Measurements from ENCODE around the gene PANK2. TPM values are rescaled to one million over a fixed set of nuclear protein-coding genes. Genes with fewer than 3 reads are reported as not detected.
"Not testable (repeated sequence)": the region's sequence is repeated elsewhere in the genome, so short reads cannot be mapped to it uniquely, and the experiment has no call there.

The PANK2 gene
- polyA plus RNA-seq, 1 donor (not counting 4 experiments of a cell fraction or from before 2014, with no cell fraction given) = 23.6 TPM

DNA sequence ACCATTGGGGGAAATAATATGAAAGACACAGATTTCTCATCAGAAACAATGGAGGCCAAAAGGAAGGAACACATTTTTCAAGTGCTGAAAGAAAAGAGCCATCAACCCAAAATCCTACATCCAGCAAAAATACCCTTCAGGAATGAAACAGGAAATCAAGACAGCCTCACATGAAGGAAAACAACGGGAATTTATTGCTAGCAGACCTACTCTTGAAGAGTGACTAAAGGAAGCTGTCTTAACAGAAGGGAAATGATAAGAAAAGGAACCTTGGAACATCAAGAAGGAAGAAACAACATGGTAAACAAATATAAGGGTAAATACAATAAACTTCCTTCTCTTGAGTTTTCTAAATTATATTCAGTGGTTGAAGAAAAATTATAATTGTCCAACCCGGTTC lies 82.0 kb downstream of the PANK2 start:
- no peaks in the 10 kb centered on the region for H3K9me1 ChIP-seq (ENCODE audit: control insufficient read depth, extremely low read depth, insufficient read depth, low read length)
- no peak overlapping the region for H3K27ac ChIP-seq (ENCODE audit: control insufficient read depth, insufficient read depth, low read length)
- no peaks in the 10 kb centered on the region for H3K9me3 ChIP-seq (ENCODE audit: control insufficient read depth, low read depth, low read length)
- no peak overlapping the region for H3K4me3 ChIP-seq (ENCODE audit: control insufficient read depth in 2 of 3, extremely low read depth in 1 of 3, insufficient read depth in 2 of 3, low read depth in 1 of 3, low read length in 3 of 3)
- H3K9ac ChIP-seq (ENCODE audit: control insufficient read depth, extremely low read depth, insufficient read depth, low read length) = no peak overlapping the region
- H3K36me3 ChIP-seq (ENCODE audit: control insufficient read depth in 2 of 2, extremely low read depth in 1 of 2, insufficient read depth in 2 of 2, low read length in 2 of 2) = no peaks in the 10 kb centered on the region
- TF ChIP-seq CTCF (optimal IDR thresholded peaks at IDR 0.05 in 1 of 3, IDR thresholded peaks at IDR 0.05 in 1 of 3, conservative IDR thresholded peaks at IDR 0.05 in 1 of 3; ENCODE audit: extremely low read depth in 1 of 3, insufficient read depth in 2 of 3, low read length in 3 of 3) = no peak
- H3K79me2 ChIP-seq (ENCODE audit: control insufficient read depth, insufficient read depth, low read length) = no peaks in the 10 kb centered on the region
- dilution Hi-C loops (cut with MboI; ENCODE audit: extremely low pct_ligation_motif_present, low sequenced_read_pairs) = no loop called here
- DNase-seq (ENCODE audit: low read depth, low spot score) = no peak
- no peak for FAIRE-seq
- no peaks in the 10 kb centered on the region for H3K27me3 ChIP-seq (ENCODE audit: control insufficient read depth, extremely low read depth, insufficient read depth, low read length)
- H3K4me1 ChIP-seq (ENCODE audit: control insufficient read depth, extremely low read depth, insufficient read depth, low read length) = no peaks in the 10 kb centered on the region
- H2AFZ ChIP-seq (ENCODE audit: control insufficient read depth, low read length) = no peak overlapping the region
- no peaks in the 10 kb centered on the region for H4K20me1 ChIP-seq (ENCODE audit: control insufficient read depth, extremely low read depth, insufficient read depth, low read length)
- H3K4me2 ChIP-seq (ENCODE audit: control insufficient read depth, extremely low read depth, insufficient read depth, low read depth, low read length) = no peak overlapping the region

DNA sequence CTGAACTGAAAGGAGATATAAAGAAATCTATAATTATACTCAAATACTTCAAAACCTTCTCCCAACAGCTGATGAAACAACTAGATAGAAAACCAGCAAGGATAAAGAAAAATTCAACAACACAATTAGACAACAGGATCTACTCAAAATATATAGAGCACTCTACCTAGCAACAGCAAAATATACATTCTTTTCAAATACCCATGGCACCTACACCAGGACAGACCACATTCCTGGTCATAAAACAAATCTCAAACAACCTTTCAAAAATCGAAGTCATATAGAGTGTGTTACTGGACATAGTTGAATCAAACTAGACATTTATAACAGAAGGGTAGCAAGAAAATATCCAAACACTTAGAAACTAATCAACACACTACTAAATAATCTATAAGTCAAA lies 83.0 kb downstream of the PANK2 start:
- H3K9me1 ChIP-seq (ENCODE audit: control insufficient read depth, extremely low read depth, insufficient read depth, low read length) = no peaks in the 10 kb centered on the region
- no peak for FAIRE-seq
- DNase-seq (ENCODE audit: low read depth, low spot score) = no peak
- no peaks in the 10 kb centered on the region for H3K9me3 ChIP-seq (ENCODE audit: control insufficient read depth, low read depth, low read length)
- no peak overlapping the region for H3K9ac ChIP-seq (ENCODE audit: control insufficient read depth, extremely low read depth, insufficient read depth, low read length)
- no peaks in the 10 kb centered on the region for H3K79me2 ChIP-seq (ENCODE audit: control insufficient read depth, insufficient read depth, low read length)
- H2AFZ ChIP-seq (ENCODE audit: control insufficient read depth, low read length) = no peak overlapping the region
- no peaks in the 10 kb centered on the region for H4K20me1 ChIP-seq (ENCODE audit: control insufficient read depth, extremely low read depth, insufficient read depth, low read length)
- no peak for TF ChIP-seq EZH2 (IDR thresholded peaks at IDR 0.05; ENCODE audit: low read length)
- no peak for TF ChIP-seq CTCF (optimal IDR thresholded peaks at IDR 0.05 in 1 of 3, IDR thresholded peaks at IDR 0.05 in 1 of 3, conservative IDR thresholded peaks at IDR 0.05 in 1 of 3; ENCODE audit: extremely low read depth in 1 of 3, insufficient read depth in 2 of 3, low read length in 3 of 3)
- H3K27me3 ChIP-seq (ENCODE audit: control insufficient read depth, extremely low read depth, insufficient read depth, low read length) = no peaks in the 10 kb centered on the region
- no peaks in the 10 kb centered on the region for H3K4me1 ChIP-seq (ENCODE audit: control insufficient read depth, extremely low read depth, insufficient read depth, low read length)
- no peak overlapping the region for H3K4me3 ChIP-seq (ENCODE audit: control insufficient read depth in 2 of 3, extremely low read depth in 1 of 3, insufficient read depth in 2 of 3, low read depth in 1 of 3, low read length in 3 of 3)
- dilution Hi-C loops (cut with MboI; ENCODE audit: extremely low pct_ligation_motif_present, low sequenced_read_pairs) = no loop called here
- no peak overlapping the region for H3K4me2 ChIP-seq (ENCODE audit: control insufficient read depth, extremely low read depth, insufficient read depth, low read depth, low read length)
- no peak overlapping the region for H3K27ac ChIP-seq (ENCODE audit: control insufficient read depth, insufficient read depth, low read length)
- no peaks in the 10 kb centered on the region for H3K36me3 ChIP-seq (ENCODE audit: control insufficient read depth in 2 of 2, extremely low read depth in 1 of 2, insufficient read depth in 2 of 2, low read length in 2 of 2)

DNA sequence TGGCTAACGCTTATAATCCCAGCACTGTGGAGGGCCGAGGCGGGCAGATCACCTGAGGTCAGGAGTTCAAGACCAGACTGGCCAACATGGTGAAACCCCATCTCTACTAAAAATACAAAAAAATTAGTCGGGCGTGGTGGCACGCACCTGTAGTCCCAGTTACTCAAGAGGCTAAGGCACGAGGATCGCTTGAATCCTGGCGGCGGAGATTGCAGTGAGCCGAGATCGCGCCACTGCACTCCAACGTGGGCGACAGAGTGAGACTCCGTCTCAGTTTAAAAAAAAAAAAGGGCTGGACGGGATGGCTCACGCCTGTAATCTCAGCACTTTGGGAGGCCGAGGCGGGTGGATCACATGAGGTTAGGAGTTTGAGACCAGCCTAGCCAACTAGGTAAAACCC lies 83.4 kb downstream of the PANK2 start:
- H3K9ac ChIP-seq (ENCODE audit: control insufficient read depth, extremely low read depth, insufficient read depth, low read length); H3K4me2 ChIP-seq (ENCODE audit: control insufficient read depth, extremely low read depth, insufficient read depth, low read depth, low read length); H3K9me3 ChIP-seq (ENCODE audit: control insufficient read depth, low read depth, low read length); H3K36me3 ChIP-seq (ENCODE audit: control insufficient read depth in 2 of 2, extremely low read depth in 1 of 2, insufficient read depth in 2 of 2, low read length in 2 of 2); H3K27me3 ChIP-seq (ENCODE audit: control insufficient read depth, extremely low read depth, insufficient read depth, low read length); DNase-seq (ENCODE audit: low read depth, low spot score); H3K4me3 ChIP-seq (ENCODE audit: control insufficient read depth in 2 of 3, extremely low read depth in 1 of 3, insufficient read depth in 2 of 3, low read depth in 1 of 3, low read length in 3 of 3); FAIRE-seq; H4K20me1 ChIP-seq (ENCODE audit: control insufficient read depth, extremely low read depth, insufficient read depth, low read length); H3K4me1 ChIP-seq (ENCODE audit: control insufficient read depth, extremely low read depth, insufficient read depth, low read length); H3K9me1 ChIP-seq (ENCODE audit: control insufficient read depth, extremely low read depth, insufficient read depth, low read length); H3K79me2 ChIP-seq (ENCODE audit: control insufficient read depth, insufficient read depth, low read length); H3K27ac ChIP-seq (ENCODE audit: control insufficient read depth, insufficient read depth, low read length); H2AFZ ChIP-seq (ENCODE audit: control insufficient read depth, low read length); dilution Hi-C loops (cut with MboI; ENCODE audit: extremely low pct_ligation_motif_present, low sequenced_read_pairs): not testable (repeated sequence)

Data from keratinocyte (primary cell).